NCI-H2171 treated with DMSO at 0.1 percent for 48 hours (cell line): ENCODE data around the gene GALNT2.

Experiments used
- DNase-seq: peaks from one replicate; lab custom pipeline; 2025; lab: John Stamatoyannopoulos, UW

Gene GALNT2

DNA sequence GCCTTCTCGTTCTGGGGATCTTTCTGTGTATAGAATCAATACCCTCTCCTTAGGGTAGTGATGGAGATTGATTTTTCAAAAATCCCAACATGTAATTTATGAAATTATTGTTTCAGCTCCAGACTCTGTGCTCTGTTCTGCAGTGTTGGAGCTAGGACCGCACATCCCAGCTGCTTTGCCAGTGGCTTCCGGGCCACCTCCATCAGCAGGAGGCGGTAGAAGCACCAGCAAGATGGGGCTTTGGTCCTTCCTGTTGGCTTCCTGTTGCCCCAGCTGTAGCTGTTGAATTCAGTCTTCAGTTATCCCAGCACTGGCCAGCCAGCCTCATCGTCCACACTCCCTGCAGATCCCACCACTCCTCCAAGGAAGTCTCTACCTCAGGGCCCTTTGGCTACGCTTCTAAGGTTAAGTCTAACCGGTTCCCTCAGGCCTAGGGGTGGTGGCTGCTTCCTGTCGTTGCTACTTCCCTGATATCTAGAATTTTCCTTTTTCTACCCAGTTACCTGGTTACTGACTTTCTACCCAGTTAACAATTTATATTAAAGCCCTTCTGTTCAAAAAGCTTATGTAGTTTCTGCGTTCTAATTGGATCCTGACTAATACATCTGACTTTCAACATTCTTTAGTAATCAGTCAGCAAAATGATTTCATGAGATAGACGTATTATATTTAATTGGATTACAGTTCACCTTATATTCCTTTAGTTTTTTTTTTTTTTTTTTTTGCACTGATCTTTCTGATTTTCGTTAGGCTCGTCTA is 24.6 kb downstream of the GALNT2 start:
- no peak for DNase-seq

DNA sequence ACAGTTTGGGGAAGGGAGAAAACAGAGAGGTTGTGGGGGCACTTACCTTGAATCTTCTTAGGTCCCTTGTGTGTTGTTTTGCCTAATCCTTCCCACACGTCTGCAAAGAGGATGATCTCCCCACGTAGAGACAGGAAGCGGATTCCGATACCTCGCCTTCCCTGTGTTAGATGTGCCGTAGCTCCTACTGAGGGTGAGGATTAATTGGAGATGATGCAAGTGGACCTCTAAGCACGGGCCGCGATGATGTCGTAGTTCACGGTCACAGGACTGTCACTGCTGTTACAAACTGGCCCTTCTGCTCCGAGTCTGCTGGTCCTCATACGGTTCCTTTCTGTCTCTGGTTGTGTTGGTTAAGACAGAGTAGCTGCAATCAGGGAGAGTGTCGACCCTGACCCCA is 27.7 kb downstream of the GALNT2 start:
- DNase-seq: no peak

DNA sequence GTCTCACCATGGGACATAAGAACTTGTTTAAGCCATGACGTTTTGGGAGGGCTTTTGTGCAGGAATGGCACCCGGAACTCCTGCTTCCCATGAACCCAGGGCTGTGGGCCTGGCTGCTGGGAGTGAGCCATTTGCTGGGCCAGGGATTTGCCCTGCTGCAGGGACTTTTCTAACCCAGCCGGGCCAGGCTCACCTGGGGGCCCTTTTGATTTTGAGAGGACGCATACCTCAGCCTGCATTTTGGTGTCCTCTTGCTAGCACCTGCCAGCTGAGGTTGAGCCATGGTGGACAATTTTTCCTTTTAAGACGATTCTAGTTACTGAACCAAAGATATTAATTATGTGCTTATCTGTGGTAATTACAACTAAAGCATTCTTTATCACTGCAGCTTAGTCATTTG is 28.9 kb downstream of the GALNT2 start:
- no peak for DNase-seq

DNA sequence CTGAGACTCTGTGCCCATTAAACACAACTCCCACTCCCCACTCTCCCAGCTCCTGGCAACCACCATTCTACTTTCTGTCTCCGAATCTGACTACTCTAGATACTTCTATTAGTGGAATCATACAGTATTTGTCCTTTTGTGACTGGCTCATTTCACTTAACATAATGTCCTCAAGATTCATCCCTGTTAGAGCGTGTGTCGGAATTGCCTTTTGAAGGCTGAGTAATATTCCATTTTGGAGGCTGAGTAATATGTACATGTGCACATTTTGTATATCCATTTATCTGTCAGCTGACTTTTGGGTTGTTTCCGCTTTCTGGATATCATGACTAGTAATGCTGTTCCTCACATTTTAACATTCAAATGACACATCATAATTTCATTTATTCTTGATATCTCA is 30.3 kb downstream of the GALNT2 start:
- no peak for DNase-seq

DNA sequence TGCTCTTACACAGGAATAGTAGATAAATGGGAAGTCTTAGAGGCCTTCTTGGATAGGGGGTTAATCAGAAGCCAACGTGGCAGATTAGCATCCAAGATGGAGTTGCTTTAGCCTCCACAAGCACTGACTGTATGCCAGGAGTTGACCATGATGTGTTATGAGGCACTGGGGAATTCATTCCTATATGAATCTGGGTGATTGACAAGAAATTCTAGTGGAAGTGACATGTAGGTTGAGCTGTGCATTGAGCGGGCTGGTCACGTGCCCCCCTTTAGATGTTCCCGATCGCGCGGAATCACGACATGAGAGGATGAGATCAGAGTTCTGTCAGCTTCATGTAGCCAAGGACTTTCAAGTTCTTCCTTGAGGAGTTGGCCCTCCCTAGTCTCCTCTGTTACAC is 31.7 kb downstream of the GALNT2 start:
- no peak for DNase-seq

DNA sequence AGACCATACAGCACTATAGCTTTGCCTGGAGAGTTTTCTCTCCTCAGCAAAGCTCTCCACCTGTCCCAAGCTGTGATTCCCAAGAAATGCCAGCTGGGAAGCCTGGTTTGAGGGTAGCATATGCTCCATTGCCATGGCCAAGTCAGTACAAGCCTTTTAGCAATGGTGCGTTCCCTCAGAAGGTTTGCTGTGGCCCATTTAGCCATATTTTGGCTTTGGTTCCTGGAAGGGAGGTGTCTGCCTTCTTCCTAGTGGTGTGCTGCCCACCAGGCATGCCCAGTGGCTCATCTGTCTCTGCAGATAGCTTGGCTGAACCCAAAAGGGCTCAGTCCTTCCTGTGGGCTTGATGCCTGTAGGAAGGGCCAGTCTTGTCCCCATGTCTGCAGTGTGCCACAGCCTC is 32.4 kb downstream of the GALNT2 start:
- peak; percentile 50 for DNase-seq

DNA sequence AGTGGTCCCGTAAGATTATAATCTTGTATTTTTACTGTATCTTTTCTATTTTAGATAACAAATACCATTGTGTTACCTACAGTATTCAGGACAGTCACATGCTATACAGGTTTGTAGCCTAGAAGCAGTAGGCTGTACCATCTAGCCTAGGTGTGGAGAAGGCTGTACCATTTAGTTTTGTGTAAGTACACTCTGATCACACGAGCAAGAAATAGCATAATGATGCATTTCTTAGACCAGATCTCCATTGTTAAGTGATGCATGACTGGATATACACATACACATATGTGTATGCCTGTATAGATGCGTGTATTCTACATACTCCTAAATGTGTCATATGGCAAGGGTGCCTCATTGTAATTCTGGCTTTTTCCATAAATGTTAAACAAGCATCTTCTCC is 33.9 kb downstream of the GALNT2 start:
- DNase-seq: no peak

DNA sequence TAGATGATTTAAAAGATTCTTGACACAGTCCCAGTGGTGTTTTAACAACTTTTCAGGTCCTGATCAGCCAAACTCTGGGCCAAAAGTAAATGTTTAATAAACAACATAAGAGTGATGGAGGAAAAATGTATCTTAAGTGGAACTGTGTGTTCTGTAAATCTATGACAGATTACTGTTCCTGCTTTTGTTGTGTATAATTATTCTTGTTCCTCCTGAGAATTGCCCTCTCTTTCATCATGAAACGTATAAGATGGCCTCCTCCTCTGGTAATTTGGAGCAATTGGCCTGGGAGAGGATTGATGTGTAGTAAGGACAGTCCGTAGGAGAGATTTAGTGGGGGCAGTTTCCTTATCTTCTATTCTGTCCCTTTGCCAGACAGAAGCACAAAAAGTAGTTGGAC is 34.5 kb downstream of the GALNT2 start:
- no peak for DNase-seq

DNA sequence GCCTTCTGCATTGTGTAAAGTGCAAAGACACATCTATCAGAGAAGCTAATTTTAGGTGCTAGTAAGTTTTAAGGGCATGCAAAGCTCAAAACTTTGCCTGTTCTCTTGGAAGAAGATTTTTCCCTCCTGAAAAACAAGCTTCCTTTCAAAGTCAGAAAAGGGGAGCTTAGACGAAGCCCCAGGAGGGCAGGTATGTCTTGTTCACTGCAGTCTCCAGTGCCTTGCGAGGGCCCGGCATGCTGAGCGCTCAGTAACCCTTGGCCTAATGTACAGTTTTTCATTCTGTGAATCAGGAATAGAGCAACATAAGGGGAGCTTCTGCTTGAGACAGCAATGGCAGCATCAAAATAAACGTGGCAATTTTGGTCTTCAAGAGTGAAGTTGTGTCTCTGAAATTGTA is 35.0 kb downstream of the GALNT2 start:
- no peak for DNase-seq

DNA sequence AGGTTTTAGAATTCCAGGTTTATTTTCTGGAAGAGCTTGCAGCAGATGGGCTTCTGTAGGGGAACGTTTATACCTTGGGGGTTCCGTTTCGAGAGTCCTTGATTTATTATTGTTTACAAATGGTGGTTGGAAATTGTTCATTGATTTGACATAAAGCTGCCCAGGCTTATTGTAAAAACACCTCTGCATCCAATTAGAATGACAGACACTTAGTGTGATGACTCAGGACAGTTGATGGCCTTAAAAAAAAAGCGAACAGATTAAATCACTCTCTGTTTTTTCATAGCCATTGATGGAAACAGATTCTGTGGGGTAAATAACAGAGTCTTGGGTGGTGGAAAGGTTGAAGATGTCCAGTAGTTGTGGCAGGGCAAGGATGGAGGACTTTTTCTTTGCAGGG is 35.4 kb downstream of the GALNT2 start:
- DNase-seq: peak; percentile 31

DNA sequence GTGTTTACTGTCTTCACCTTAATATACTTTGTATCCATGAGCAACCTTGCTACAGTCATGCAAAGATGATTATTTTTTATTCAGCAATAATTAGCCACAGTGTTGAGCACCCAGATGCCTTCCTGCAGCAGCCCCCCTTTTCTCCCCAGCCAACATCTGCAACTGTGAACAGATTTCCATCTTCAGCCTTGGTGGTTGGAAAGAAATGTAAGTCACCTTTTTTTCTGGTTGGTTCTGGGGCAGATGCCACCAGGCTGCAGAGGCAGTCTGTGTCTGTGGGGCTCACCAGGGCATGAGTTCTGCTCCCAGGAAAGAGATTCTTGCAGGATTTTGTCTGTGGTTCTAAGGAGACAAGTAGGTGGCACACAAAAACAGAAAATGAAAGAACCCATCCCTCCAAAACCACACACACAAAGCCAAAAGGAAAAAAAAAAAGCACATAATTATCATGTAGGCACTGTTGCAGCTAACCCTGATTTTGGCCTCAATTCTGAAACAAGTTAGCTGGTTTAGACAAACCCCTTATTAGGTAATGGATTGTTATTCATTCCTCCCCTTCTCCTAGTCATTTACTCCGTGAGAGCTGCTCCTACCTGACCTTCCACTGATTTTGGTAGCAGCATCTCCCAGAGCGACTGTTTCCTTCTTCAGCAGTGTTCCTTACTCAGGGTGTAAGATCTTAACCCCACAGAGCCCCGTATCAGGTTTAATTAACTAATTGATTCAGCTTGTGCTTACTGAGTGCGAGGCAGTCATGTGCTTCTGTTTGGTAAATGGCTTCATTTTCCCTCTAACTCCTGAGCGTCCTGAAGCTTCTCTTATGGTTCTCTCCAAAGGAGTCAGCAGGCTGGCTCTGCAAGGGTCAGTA is 36.5 kb downstream of the GALNT2 start:
- peak; percentile 55 for DNase-seq

DNA sequence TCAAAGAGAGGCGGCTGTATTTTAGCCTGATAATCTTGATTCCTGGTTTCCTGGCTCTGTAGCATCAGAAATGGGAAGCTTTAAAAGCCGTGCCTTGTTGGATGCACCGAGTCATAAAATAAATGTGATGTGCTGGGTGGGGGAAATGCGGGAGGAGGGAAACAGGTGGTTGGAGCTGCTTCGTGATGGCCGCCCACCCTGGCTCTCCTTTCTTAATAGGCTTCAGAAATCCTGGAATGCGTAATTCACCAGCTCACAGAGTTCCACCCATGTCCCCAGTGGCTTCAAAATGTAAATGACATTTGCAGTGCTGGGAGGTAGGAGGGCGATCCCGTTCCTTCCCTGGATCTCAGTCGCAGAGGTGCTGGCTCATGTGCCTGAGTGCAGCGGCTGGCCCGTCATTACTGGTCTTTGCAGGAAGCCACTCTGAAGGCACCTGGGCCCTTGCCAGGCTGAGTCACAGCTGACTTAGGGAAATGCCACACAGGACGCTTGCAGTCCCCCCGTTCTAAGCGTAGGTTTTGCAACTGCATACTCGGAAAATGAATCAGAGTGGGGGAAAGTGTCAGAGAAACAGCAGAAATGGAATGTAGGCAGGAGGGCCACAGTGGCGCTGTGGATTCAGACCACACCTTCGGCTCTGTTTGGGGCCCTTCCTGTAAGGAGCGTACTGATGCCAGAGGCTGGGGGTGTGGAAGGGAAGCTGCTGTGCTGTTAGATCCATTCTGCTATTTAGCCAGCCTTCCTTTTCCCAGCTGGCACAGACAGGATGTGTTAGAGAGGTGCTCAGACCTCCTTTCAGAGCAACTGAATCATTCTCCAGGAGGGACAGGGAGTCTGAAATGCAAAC is 37.6 kb downstream of the GALNT2 start:
- DNase-seq: no peak

DNA sequence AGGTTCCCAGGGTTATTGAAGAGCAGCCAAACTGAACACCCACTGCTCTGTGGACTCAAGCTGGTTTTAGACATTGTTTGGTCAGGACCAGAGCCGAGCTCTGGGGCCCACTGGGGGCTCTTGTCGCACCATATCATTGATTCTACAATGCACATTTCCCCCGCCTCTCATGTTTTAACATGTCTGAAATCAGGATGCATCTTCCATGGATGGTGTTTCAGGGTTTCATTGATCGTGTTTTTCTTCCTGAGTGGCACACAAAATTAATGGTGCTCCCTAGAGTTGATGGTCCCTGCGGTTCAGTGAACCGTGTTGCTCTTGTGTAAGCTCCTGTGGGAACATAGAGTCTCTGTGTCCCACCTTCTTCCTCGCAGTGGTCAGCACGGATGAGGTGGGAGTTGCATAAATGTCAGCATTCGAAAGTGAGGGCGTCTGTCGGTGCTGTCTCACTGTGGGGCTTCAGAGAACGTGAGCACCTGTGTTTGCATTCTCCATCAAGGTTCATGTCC is 38.3 kb downstream of the GALNT2 start:
- DNase-seq: no peak

DNA sequence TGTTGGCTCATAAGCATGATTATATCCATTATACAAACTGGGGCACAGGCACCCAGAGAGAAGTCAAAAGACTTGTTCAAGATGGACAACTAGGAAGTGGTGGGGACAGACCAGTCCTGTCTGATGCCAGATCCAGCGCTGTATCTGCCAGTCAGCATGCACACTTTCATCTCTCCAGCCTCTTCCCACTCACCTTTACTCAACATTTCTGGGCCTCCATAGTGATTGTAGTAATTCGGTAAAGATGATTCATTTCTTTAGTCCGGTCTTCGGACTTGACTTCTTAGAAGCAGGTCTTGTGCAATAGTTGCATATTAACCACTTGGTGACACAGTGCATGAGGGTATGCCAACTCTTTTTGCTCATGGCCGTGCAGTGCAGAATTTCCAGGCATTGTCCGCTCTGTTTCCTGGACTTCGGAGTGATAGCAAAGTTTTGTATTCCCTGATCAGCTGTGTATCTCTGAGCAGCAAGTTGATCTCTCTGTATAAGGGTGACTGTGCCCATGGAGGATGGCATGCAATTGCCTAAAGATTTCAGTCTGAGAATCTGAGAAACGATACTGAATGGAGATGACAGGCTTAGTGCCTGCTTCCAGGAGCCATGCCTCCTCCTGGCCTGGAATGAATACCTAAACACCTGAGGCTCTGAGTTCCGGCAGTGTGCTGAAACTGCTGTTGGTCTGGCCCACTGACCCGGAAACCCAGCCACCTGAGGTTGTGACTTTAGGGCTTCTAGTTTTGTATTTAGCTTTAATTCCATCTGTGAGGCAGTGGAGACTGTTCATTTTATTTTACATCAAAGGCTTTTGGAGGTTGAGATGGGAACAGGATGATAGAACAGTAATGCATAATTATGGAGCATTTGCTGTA is 39.0 kb downstream of the GALNT2 start:
- no peak for DNase-seq

DNA sequence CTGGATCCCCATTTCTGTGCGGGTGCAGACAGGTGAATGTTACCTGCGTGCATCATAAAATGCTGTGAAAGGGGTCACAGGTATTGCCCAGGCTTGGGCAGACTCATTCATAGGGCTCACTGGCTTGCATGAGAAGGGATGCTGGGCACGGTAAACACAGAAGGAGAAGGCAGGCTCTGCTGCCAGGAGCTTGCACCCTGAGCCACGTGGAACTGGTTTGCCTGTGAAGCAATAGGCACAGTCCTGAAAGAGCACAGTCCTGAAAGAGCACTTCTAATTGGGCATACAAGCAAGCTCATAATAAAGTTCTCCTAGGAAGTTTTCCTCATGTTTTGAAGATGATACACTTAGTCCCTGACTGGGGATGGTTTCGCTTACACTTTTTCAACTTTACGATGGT is 40.9 kb downstream of the GALNT2 start:
- DNase-seq: no peak

DNA sequence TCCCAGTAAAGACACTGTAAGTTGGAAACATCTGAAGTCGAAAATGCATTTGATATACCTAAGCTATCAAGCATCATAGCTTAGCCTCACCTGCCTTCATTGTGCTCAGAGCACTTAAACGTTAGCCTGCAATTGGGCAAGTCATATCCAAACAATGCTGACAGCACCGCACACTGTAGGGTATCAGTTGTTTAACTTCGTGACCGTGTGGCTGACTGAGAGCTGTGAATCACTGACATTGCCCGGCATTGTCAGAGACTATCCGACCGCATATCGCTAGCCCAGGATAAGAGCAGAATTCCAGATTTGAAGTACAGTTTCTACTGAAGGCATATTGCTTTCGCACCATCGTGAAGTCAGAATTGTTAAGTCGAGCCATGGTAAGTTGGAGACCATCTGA is 41.5 kb downstream of the GALNT2 start:
- no peak for DNase-seq

DNA sequence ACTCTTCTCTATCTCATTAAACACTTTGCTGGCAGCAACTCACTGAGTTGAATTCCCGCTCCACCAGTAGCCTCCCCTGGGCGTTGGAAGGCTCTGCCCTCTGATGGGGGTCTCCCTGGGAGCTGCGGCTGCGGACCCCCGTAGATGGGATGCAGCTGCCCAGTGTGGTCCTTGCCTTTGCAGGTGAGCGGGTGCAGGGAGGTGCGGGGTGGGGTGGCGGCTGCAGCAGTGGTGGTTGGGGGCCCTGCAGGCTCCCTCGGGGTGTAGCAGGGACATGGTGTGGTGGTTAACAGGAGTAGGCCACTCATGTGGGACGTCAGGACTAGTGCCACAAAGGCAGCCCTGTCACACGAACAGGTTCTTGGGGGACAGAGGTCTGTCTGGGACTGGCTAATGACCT is 42.0 kb downstream of the GALNT2 start:
- no peak for DNase-seq

DNA sequence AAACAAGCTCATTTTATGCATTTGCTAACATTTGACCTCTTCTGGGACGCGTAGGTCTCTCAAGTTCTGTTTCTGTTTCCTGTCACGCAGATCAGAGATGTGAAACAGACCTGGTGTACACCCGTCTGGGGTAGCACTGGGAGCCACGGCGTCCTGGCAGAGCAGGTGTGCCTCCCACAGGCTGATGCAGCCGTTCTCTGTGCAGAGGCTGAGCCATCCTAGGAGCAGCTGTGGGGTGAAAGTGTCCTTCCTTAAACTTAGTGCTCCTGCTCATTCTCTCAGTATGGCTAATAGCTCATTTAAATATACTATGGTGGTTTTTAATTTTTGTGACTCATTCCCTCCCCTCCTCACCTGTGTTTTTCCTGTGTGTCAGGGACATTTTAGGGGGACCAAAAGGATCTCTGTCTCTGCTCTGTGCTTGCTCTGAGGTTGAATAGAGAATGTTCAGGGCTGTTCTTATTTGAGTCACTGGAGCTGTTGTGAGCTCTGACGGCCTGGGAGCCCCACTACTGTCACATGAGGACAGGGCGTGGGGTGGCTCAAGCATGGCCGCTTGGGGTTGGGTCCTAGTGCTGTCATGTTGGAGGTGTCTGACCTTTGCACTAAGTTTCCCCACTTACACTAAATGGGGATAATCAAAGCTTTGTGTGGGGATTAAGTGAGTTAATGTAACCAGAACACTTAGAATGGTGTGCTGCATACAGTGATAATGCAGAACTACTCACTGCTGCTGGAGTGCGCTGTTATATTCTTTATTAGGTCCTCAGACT is 43.0 kb downstream of the GALNT2 start:
- DNase-seq: no peak

DNA sequence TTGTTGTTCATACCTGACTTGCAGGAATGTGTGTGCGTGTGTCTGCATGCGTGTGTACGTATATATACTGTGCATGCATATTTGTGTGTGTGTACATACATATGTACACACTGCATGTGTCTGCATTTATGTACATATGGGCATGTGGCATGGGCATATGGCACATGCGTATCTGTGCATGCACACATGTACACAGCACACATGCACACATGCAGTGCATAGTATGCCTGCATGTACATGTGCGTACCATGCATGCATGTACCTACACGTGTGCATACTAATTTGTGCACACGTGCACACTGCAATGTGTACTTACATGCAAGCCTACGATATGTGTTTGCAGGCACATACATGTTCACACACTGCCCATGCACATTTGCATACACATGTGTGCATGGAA is 43.9 kb downstream of the GALNT2 start:
- no peak for DNase-seq

DNA sequence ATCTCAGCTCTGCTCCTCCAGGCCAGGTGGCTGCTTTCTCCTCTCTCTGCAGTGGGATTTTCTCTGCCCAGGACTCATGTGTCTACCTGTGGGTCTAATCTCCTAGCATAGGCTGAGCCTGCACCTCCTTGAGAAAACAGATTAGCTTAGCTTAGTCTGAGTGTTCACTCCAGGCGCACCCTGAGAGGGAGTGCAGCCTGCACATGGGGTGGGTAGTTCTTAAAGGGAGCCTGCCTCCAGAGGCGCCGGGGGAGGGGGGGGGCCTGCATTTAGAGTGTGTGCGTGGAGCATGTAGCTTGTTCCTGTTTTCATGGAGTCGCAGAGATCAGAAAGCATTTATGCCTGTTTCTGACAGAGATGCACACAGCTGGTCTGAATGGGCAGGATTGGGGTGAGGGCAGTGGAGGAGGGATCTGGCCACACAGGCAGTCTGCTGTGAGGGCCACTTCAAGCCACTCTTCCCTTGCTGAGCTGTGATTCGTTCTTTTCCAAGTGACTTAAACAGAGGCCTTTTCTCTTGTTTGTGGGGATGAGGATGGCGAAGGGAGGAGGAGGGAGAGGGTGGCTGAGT is 45.2 kb downstream of the GALNT2 start:
- no peak for DNase-seq
